Panc1 (cell line): ENCODE results near the gene DENND4C.
"Not testable (repeated sequence)": the region's sequence is repeated elsewhere in the genome, so short reads cannot be mapped to it uniquely, and the experiment has no call there.

Experiments
- SIN3A ChIP-seq: IDR thresholded peaks from 2 replicates; pipeline ENCODE4 v1.6.1; 2012; ENCODE audit warnings: low read depth, mild to moderate bottlenecking, low read length, moderate library complexity, borderline replicate concordance; ENCODE audit not compliant: insufficient read depth
- TF ChIP-seq, protein P1 (sequence below): fragments of 450-650 bp; IDR thresholded peaks from 2 replicates; pipeline ENCODE4 v1.5.1; 2017; ENCODE audit warnings: mild to moderate bottlenecking
- TF ChIP-seq, protein P2 (sequence below), 2 experiments: IDR thresholded peaks; 2 replicates each; pipeline ENCODE4 v1.6.1; 2011 to 2012; ENCODE audit warnings: low read depth in 2 of 2, control low read depth in 1 of 2, low read length in 1 of 2, mild to moderate bottlenecking in 1 of 2, moderate library complexity in 1 of 2; ENCODE audit not compliant: insufficient read depth in 1 of 2

DNA sequence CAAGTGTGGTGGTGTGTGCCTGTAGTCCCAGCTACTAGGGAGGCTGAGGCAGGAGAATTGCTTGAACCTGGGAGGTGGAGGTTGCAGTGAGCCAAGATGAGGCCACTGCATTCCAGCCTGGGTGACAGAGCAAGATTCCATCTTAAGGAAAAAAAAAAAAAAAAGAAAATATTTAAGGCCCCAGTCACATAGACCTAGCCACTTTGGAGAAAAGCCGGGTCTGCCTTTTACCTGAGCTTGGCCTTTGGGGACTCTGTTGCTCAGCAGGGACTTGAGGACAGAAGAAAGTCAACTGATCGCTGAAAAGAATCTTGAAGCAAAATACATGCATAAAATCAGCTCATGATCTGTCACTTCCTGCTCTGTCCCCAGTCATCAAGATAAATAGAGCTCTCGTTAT, 183.0 kb downstream of the DENND4C start:
- TF ChIP-seq, protein P1, sequence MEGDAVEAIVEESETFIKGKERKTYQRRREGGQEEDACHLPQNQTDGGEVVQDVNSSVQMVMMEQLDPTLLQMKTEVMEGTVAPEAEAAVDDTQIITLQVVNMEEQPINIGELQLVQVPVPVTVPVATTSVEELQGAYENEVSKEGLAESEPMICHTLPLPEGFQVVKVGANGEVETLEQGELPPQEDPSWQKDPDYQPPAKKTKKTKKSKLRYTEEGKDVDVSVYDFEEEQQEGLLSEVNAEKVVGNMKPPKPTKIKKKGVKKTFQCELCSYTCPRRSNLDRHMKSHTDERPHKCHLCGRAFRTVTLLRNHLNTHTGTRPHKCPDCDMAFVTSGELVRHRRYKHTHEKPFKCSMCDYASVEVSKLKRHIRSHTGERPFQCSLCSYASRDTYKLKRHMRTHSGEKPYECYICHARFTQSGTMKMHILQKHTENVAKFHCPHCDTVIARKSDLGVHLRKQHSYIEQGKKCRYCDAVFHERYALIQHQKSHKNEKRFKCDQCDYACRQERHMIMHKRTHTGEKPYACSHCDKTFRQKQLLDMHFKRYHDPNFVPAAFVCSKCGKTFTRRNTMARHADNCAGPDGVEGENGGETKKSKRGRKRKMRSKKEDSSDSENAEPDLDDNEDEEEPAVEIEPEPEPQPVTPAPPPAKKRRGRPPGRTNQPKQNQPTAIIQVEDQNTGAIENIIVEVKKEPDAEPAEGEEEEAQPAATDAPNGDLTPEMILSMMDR: not testable (repeated sequence)
- TF ChIP-seq SIN3A: not testable (repeated sequence)
- TF ChIP-seq, protein P2, sequence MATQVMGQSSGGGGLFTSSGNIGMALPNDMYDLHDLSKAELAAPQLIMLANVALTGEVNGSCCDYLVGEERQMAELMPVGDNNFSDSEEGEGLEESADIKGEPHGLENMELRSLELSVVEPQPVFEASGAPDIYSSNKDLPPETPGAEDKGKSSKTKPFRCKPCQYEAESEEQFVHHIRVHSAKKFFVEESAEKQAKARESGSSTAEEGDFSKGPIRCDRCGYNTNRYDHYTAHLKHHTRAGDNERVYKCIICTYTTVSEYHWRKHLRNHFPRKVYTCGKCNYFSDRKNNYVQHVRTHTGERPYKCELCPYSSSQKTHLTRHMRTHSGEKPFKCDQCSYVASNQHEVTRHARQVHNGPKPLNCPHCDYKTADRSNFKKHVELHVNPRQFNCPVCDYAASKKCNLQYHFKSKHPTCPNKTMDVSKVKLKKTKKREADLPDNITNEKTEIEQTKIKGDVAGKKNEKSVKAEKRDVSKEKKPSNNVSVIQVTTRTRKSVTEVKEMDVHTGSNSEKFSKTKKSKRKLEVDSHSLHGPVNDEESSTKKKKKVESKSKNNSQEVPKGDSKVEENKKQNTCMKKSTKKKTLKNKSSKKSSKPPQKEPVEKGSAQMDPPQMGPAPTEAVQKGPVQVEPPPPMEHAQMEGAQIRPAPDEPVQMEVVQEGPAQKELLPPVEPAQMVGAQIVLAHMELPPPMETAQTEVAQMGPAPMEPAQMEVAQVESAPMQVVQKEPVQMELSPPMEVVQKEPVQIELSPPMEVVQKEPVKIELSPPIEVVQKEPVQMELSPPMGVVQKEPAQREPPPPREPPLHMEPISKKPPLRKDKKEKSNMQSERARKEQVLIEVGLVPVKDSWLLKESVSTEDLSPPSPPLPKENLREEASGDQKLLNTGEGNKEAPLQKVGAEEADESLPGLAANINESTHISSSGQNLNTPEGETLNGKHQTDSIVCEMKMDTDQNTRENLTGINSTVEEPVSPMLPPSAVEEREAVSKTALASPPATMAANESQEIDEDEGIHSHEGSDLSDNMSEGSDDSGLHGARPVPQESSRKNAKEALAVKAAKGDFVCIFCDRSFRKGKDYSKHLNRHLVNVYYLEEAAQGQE (IDR thresholded peaks at IDR 0.05; ENCODE audit: insufficient read depth in 1 of 2, low read depth in 2 of 2, low read length in 1 of 2): not testable (repeated sequence)
